H1 (cell line): ENCODE data around the gene LIPT2. TPM values are rescaled to one million over a fixed set of nuclear protein-coding genes. Genes with fewer than 3 reads are reported as not detected.

Experiments used
- CREB1 ChIP-seq: IDR thresholded peaks from 2 replicates; pipeline ENCODE4 v1.6.1; 2012; ENCODE audit warnings: inconsistent platforms
- JUN ChIP-seq: IDR thresholded peaks from 2 replicates; pipeline ENCODE4 v1.6.1; 2011; ENCODE audit warnings: low read depth, mild to moderate bottlenecking, improper control_type of control experiment, low read length
- POLR2AphosphoS5 ChIP-seq: IDR thresholded peaks from 2 replicates; pipeline ENCODE4 v1.6.1; 2011; ENCODE audit warnings: low read depth, low read length
- SUZ12 ChIP-seq: fragments of 200-600 bp; sonication (generic); IDR thresholded peaks from 2 replicates; pipeline ENCODE4 v1.6.1; 2012; ENCODE audit warnings: mild to moderate bottlenecking, inconsistent platforms, low read length, moderate library complexity, mixed read lengths
- polyA plus RNA-seq, 7 experiments: library from polyadenylated mRNA; depleted of rRNA in 3 of 7; stranded (reverse) in 5 of 7; unstranded in 2 of 7; fragments of >200 nt in 5 of 7; fragments of 200-250 nt in 2 of 7; gene quantifications; 1 replicate in 5 of 7; 2 replicates in 1 of 7; 4 replicates in 1 of 7; pipeline versions ENCODE4 v1.2.1 to v1.2.3, GENCODE V29; 2011 to 2013; ENCODE audit warnings: missing spikeins in 2 of 7, mixed read lengths in 2 of 7
- total RNA-seq: library from RNA; stranded (reverse); fragmentation: NEBNext Ultra II Directional; extraction: Animal tissue kit (Norgen Biotek cat#: 25700); gene quantifications from 2 replicates; pipeline ENCODE4 v1.2.1, GENCODE V29; 2021
- TF ChIP-seq, protein P1 (sequence below): IDR thresholded peaks from 2 replicates; pipeline ENCODE4 v1.6.1; 2012; ENCODE audit warnings: inconsistent platforms

LIPT2 gene
- total and polyA plus RNA-seq, 2 of the 8 experiments (the other 6 are each of a cell fraction or from before 2014, with no cell fraction given): 6.4 to 16.7 TPM

DNA sequence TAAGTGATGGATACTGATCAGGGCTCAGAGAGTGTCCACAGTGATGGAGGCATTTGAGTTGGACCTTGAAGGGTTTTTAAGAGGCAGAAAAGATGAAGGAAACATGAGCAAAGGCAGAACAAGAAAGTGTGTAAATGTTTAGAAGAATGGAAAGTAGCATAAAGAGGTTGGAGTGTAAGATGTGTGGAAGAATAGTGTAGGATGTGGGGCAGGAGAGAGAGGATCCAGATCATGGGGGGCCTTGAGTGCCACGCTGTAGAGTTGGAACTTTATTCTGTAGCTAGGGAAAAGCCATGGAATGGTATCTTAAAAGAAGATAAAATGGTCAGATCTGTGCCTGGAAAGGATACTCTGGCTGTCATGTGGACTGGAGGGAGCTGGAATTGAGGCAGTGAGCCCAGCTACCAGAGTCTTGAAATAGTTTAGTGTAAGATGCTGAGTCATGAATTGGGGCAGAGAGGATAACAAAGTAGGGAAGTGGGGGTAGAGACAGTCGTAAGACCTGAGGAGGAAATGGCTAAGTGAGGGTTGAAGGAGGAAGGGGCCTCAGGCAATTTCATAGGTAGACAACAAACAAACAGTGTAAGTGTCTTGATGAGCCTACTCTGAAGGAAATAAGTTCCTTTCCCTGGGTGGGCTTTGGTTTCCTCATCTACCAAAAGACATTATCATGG, 32.9 kb downstream of the LIPT2 start (continued):
- TF ChIP-seq POLR2AphosphoS5: no peak
- no peak for TF ChIP-seq JUN
- no peak for TF ChIP-seq CREB1
- TF ChIP-seq, protein P1, sequence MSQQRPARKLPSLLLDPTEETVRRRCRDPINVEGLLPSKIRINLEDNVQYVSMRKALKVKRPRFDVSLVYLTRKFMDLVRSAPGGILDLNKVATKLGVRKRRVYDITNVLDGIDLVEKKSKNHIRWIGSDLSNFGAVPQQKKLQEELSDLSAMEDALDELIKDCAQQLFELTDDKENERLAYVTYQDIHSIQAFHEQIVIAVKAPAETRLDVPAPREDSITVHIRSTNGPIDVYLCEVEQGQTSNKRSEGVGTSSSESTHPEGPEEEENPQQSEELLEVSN: no peak
- no peak for TF ChIP-seq SUZ12
- TF ChIP-seq, all 59 proteins: peak for 0
